Loucy (cell line): Measurements from ENCODE around the gene SYPL1.

Experiments
- H2AFZ ChIP-seq: fragments of 200-600 bp; sonication (generic); 2 replicates; pipeline ENCODE4 v1.6.0; 2016; ENCODE audit warnings: antibody characterized with exemption, mild to moderate bottlenecking, low read length, moderate library complexity
- H3F3A ChIP-seq: fragments of 200-600 bp; 2 replicates; pipeline ENCODE4 v1.6.0; 2016; ENCODE audit warnings: antibody characterized with exemption, low read depth, mild to moderate bottlenecking
- H3K27me3 ChIP-seq: fragments of 200-600 bp; sonication (generic); 2 replicates; pipeline ENCODE4 v1.6.1; 2014; ENCODE audit warnings: low read length, mild to moderate bottlenecking; ENCODE audit not compliant: insufficient read depth, poor library complexity, severe bottlenecking
- H3K36me3 ChIP-seq: fragments of 200-600 bp; sonication (generic); 2 replicates; pipeline ENCODE4 v1.6.1; 2016; ENCODE audit warnings: low read length; ENCODE audit not compliant: insufficient read depth
- H3K4me1 ChIP-seq: fragments of 200-600 bp; sonication (generic); 2 replicates; pipeline ENCODE4 v1.5.1; 2014; ENCODE audit warnings: low read length, mild to moderate bottlenecking; ENCODE audit not compliant: insufficient read depth, poor library complexity, severe bottlenecking
- H3K4me2 ChIP-seq: fragments of 200-600 bp; sonication (generic); 2 replicates; pipeline ENCODE4 v1.6.0; 2014; ENCODE audit warnings: antibody characterized with exemption, low read length, low read depth, mild to moderate bottlenecking; ENCODE audit not compliant: poor library complexity, severe bottlenecking
- H3K4me3 ChIP-seq: fragments of 200-600 bp; sonication (generic); 2 replicates; pipeline ENCODE4 v1.5.1; 2014; ENCODE audit warnings: low read length, mild to moderate bottlenecking, mixed read lengths; ENCODE audit not compliant: poor library complexity, severe bottlenecking
- H3K79me2 ChIP-seq: fragments of 200-600 bp; sonication (generic); 2 replicates; pipeline ENCODE4 v1.6.1; 2014; ENCODE audit warnings: low read length; ENCODE audit not compliant: insufficient read depth
- H3K9ac ChIP-seq: fragments of 200-600 bp; sonication (generic); 2 replicates; pipeline ENCODE4 v1.6.0; 2014; ENCODE audit warnings: mild to moderate bottlenecking, low read depth, low read length, moderate library complexity; ENCODE audit not compliant: poor library complexity, severe bottlenecking
- H3K9me2 ChIP-seq: fragments of 200-600 bp; sonication (generic); replicated peaks from 2 replicates; pipeline ENCODE4 v1.6.1; 2016; ENCODE audit warnings: low read depth, low read length, mixed read lengths
- H3K9me3 ChIP-seq: fragments of 200-600 bp; sonication (generic); 2 replicates; pipeline ENCODE4 v1.6.1; 2014; ENCODE audit warnings: mild to moderate bottlenecking, antibody characterized with exemption, low read length, low read depth; ENCODE audit not compliant: insufficient read depth
- H4K20me1 ChIP-seq: fragments of 200-600 bp; sonication (generic); 2 replicates; pipeline ENCODE4 v1.6.0; 2014; ENCODE audit warnings: antibody characterized with exemption, low read length, mild to moderate bottlenecking; ENCODE audit not compliant: insufficient read depth, poor library complexity, severe bottlenecking
- EZH2phosphoT487 ChIP-seq: fragments of 200-600 bp; IDR thresholded peaks from 2 replicates; pipeline ENCODE4 v1.6.1; 2018; ENCODE audit warnings: antibody characterized with exemption, mild to moderate bottlenecking, moderate library complexity, borderline replicate concordance
- TF ChIP-seq, protein P1 (sequence below): fragments of 200-600 bp; sonication (generic); conservative IDR thresholded peaks from 2 replicates; pipeline ENCODE4 v1.5.1; 2014; ENCODE audit warnings: mild to moderate bottlenecking, antibody characterized with exemption, low read length

SYPL1 gene

DNA sequence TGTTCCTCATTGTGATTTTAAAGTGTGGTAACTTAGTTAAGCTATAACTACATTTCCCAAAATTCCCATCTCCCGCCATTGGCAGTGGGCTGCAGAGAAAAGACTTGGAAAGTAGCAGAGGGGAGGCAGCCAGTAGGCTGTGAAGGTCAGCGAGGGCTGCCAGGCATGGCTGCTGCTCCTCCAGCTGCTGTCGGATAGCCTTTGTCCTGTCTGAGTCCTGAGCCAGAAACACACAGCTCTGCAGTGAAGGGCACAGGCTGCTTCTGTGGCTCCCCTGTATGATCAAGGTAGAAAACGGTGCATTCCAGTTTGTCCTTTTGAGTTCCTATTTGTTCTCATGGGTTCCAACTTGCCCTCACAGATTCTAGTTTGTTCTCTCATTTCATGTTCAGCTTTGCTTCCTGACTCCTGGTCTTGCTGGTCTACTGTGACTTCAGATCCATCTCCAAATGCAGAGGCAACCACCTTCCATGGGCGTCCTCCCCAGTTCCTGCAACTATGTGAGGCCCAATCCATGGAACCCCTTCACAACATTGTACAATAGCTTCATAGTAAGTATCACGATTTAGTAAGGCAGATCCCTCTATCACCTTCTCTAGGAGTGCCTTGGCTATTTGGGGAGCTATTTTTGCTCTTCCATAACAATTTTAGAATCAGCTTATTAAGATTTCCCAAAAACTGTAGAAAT is 31.7 kb downstream of the SYPL1 start:
- Histone ChIP-seq H4K20me1 (no peaks in the 10 kb centered on the region), H3K4me3 (no peak overlapping the region), H3K4me1 (peaks cover 46% of the 10 kb centered on the region), H3F3A (no peaks in the 10 kb centered on the region), H2AFZ (peak overlapping the region; percentile 26), H3K4me2 (no peak overlapping the region), H3K79me2 (no peaks in the 10 kb centered on the region), H3K9me2 (no peaks in the 10 kb centered on the region), H3K27me3 (no peaks in the 10 kb centered on the region), H3K9ac (no peak overlapping the region), H3K36me3 (no peaks in the 10 kb centered on the region), H3K9me3 (no peaks in the 10 kb centered on the region)
- no peak for TF ChIP-seq EZH2phosphoT487

DNA sequence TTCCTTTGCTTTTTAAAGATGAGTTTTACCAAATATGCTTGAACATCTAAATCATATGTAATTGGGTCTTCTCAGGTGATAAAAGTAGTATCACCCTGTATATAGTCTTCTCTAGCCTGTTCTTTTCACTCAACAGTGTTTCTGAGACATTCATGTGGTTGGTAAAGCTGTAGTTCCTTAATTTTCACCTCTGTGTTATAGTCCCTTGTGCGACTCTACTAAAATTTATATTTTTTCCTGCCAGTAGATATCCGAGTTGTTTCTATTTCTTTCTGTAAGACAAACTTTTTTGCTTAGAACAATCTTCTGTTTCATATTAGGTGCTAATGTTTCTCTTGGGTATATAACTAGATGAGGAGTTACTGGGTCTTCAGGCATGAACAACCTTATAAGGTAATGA is 35.6 kb downstream of the SYPL1 start:
- no peaks in the 10 kb centered on the region for H3K9me3 ChIP-seq
- H3K4me1 ChIP-seq, result peaks cover 78% of the 10 kb centered on the region
- no peak for TF ChIP-seq EZH2phosphoT487
- TF ChIP-seq, protein P1, sequence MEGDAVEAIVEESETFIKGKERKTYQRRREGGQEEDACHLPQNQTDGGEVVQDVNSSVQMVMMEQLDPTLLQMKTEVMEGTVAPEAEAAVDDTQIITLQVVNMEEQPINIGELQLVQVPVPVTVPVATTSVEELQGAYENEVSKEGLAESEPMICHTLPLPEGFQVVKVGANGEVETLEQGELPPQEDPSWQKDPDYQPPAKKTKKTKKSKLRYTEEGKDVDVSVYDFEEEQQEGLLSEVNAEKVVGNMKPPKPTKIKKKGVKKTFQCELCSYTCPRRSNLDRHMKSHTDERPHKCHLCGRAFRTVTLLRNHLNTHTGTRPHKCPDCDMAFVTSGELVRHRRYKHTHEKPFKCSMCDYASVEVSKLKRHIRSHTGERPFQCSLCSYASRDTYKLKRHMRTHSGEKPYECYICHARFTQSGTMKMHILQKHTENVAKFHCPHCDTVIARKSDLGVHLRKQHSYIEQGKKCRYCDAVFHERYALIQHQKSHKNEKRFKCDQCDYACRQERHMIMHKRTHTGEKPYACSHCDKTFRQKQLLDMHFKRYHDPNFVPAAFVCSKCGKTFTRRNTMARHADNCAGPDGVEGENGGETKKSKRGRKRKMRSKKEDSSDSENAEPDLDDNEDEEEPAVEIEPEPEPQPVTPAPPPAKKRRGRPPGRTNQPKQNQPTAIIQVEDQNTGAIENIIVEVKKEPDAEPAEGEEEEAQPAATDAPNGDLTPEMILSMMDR, result no peak
- peak overlapping the region; percentile 16 for H3K4me2 ChIP-seq
- H3K4me3 ChIP-seq, result no peak overlapping the region
- peaks cover 11% of the 10 kb centered on the region for H3F3A ChIP-seq
- H3K9me2 ChIP-seq, result no peaks in the 10 kb centered on the region
- H3K36me3 ChIP-seq, result no peaks in the 10 kb centered on the region
- no peaks in the 10 kb centered on the region for H3K27me3 ChIP-seq
- peak overlapping the region; percentile 8 for H3K9ac ChIP-seq
- peak overlapping the region; percentile 42; the same call in 1 of the 2 replicates for H2AFZ ChIP-seq
- H3K79me2 ChIP-seq, result no peaks in the 10 kb centered on the region
- no peaks in the 10 kb centered on the region for H4K20me1 ChIP-seq

DNA sequence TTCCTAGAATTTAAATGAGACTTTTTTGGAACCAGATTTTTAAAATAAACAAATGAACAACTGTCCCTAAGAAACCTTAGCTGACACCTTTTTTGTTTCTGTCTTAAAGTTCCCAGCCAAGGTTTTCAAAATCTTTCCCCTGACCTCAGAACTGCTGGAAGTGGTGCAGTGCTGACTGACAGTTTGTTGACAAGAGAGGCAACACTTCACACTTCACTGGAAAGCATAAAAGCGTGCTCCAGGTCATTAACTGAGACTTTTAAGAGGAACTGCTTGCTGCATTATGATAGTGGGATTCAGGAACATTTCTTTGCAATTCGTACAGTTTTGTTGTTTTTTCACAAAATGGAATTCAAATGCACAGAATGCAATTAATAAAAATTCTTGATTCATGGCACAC is 36.2 kb downstream of the SYPL1 start:
- H3K36me3 ChIP-seq, result no peaks in the 10 kb centered on the region
- H2AFZ ChIP-seq, result peak overlapping the region; percentile 42; the same call in 1 of the 2 replicates
- H3K9me3 ChIP-seq, result no peaks in the 10 kb centered on the region
- peaks cover 11% of the 10 kb centered on the region for H3F3A ChIP-seq
- H3K4me2 ChIP-seq, result peak overlapping the region; percentile 16
- TF ChIP-seq, protein P1, result no peak
- TF ChIP-seq EZH2phosphoT487, result no peak
- H3K79me2 ChIP-seq, result peaks cover under 1% of the 10 kb centered on the region; the same call in 1 of the 2 replicates
- no peak overlapping the region for H3K9ac ChIP-seq
- peaks cover 82% of the 10 kb centered on the region for H3K4me1 ChIP-seq
- no peaks in the 10 kb centered on the region for H3K27me3 ChIP-seq
- H3K9me2 ChIP-seq, result no peaks in the 10 kb centered on the region
- H3K4me3 ChIP-seq, result no peak overlapping the region
- no peaks in the 10 kb centered on the region for H4K20me1 ChIP-seq

DNA sequence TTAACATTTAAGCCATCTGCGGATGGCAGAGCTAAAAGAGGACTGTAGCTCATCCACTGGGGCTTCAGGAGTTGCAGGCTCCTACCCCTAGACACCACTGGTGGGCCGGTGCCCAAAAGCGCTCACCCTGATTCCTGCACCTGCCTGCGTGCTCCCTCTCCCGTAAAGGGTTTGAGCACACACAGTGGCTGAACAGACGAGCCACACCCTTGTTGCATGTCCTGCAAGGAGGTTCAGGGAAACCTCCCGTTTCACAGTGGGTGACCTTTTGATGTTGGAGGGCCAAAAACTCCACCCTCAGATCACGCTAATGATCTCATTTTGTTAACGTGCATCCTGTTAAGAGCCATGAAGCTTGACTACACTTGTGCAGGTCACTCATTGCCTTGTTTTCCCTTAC is 37.9 kb downstream of the SYPL1 start:
- TF ChIP-seq, protein P1, result no peak
- no peak for TF ChIP-seq EZH2phosphoT487
- Histone ChIP-seq H4K20me1 (no peaks in the 10 kb centered on the region), H2AFZ (no peak overlapping the region), H3K79me2 (peaks cover 17% of the 10 kb centered on the region), H3K9me3 (no peaks in the 10 kb centered on the region), H3K4me2 (peak overlapping the region; percentile 41), H3K9me2 (no peaks in the 10 kb centered on the region), H3K36me3 (no peaks in the 10 kb centered on the region), H3K9ac (peak overlapping the region; percentile 91), H3K4me3 (no peak overlapping the region), H3F3A (peaks cover 11% of the 10 kb centered on the region), H3K27me3 (no peaks in the 10 kb centered on the region), H3K4me1 (peaks cover 86% of the 10 kb centered on the region)
